Breast epithelium (tissue), 3 donors: Measurements from ENCODE around the gene ZFYVE9.

Experiments
- CTCF ChIP-seq, 3 donors: fragments of 450-650 bp; IDR thresholded peaks; one replicate each; pipeline ENCODE4 v1.5.1; 2016 to 2017; ENCODE audit warnings: antibody characterized with exemption in 3 of 3, mild to moderate bottlenecking in 3 of 3, moderate library complexity in 3 of 3
- POLR2A ChIP-seq: fragments of 450-650 bp; IDR thresholded peaks from one replicate; pipeline ENCODE4 v1.6.1; 2016; ENCODE audit warnings: antibody characterized with exemption, mild to moderate bottlenecking, moderate library complexity
- POLR2AphosphoS5 ChIP-seq, 3 donors: sonication (generic); formaldehyde crosslinking; IDR thresholded peaks; one replicate each; pipeline ENCODE4 v1.6.1; 2017; ENCODE audit warnings: antibody characterized with exemption in 3 of 3

GRCh38 chr1:52102336-52103013 is 39.4 kb upstream of the ZFYVE9 start:
- TF ChIP-seq POLR2A (no peak), CTCF (IDR thresholded peaks at IDR 0.05) (no peak), POLR2AphosphoS5 (IDR thresholded peaks at IDR 0.05) (no peak)
